ENCODE data around the gene COBLL1.

The COBLL1 gene

DNA sequence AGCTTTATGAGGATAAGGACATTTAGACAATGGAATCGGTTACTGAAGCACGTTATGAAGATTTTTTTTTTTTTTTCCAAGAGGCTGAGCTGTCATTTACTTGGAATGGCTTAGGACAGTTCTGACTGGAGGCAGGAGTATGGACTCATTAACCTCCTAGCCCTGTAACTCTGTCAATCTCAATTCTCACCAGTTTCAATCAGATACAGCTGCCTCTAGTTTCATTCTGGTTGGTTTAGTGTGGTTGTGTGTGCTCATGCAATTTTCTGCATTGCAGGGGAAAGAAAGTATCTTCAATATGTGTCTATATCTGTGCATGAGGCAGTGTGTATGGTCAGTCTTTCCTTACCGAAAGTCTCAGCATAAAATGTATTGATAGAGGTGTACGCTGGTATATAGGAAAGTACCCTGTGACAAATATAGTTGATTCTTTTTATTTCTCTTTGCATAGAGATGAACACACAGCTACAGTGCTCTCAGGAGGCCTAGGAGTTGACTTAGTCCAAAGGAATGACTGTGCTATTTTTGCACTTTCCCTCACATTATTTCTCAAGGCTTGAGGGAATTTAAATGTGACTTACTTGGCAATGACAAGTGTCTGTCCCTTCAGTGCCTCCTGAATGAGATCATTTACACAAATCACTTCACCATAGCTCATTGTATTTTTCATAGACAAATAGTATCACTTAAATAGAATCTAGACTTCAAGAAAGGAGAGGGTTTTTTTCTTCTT, 169.8 kb downstream of the COBLL1 start:
- H3K79me2 ChIP-seq (ENCODE audit: insufficient read depth, low read length), result no peaks in the 10 kb centered on the region
- H4K20me1 ChIP-seq (ENCODE audit: insufficient read depth, low read length), result no peaks in the 10 kb centered on the region
- no peaks in the 10 kb centered on the region for H3K27me3 ChIP-seq (ENCODE audit: insufficient read depth, low read length, poor library complexity)
- H3K4me2 ChIP-seq (ENCODE audit: insufficient read depth, low read length), result no peak overlapping the region
- no peak for TF ChIP-seq CTCF (IDR thresholded peaks at IDR 0.05; ENCODE audit: borderline replicate concordance, extremely low read depth, low read length, poor library complexity, severe bottlenecking)
- TF ChIP-seq EZH2 (IDR thresholded peaks at IDR 0.05; ENCODE audit: borderline replicate concordance, low read depth, low read length, severe bottlenecking), result no peak
- H3K36me3 ChIP-seq (ENCODE audit: insufficient read depth, low read length), result no peaks in the 10 kb centered on the region
- H3K4me3 ChIP-seq (ENCODE audit: low read depth in 1 of 2, low read length in 2 of 2), result no peak overlapping the region
- no peak overlapping the region for H3K27ac ChIP-seq (ENCODE audit: low read length)
- no peak overlapping the region for H2AFZ ChIP-seq (ENCODE audit: low read depth, low read length)
- no peak overlapping the region for H3K9ac ChIP-seq (ENCODE audit: low read depth, low read length)
- H3K4me1 ChIP-seq (ENCODE audit: insufficient read depth, low read length), result no peaks in the 10 kb centered on the region
- H3K9me3 ChIP-seq (ENCODE audit: insufficient read depth, low read length, severe bottlenecking), result no peaks in the 10 kb centered on the region
- no peak for ATAC-seq (ENCODE audit: insufficient read depth, low read depth)
- DNase-seq, result no peak

DNA sequence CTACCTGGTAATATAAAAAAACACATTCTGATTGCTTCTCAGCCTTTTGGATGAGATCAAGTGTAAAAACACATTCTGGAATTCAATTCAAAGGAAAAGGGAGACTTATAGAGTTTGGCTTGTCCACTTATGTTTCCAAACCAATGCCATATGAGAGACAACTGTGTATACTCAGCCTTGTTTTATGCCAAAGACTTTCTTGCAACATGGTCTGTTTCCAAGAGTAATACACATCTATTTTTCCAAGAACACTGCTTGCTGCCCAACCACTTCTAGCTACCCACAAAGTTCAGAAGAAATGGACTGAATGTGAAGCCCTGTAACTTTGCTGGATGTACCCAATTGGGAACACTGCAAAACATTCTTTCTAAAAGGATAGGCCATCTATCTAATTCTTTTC, 172.3 kb downstream of the COBLL1 start:
- Histone ChIP-seq H4K20me1 (ENCODE audit: insufficient read depth, low read length) (no peaks in the 10 kb centered on the region), H3K79me2 (ENCODE audit: insufficient read depth, low read length) (no peaks in the 10 kb centered on the region), H3K4me2 (ENCODE audit: insufficient read depth, low read length) (no peak overlapping the region), H3K9ac (ENCODE audit: low read depth, low read length) (no peak overlapping the region), H3K27ac (ENCODE audit: low read length) (no peak overlapping the region), H2AFZ (ENCODE audit: low read depth, low read length) (no peak overlapping the region), H3K27me3 (ENCODE audit: insufficient read depth, low read length, poor library complexity) (no peaks in the 10 kb centered on the region), H3K36me3 (ENCODE audit: insufficient read depth, low read length) (no peaks in the 10 kb centered on the region), H3K4me1 (ENCODE audit: insufficient read depth, low read length) (no peaks in the 10 kb centered on the region), H3K9me3 (ENCODE audit: insufficient read depth, low read length, severe bottlenecking) (no peaks in the 10 kb centered on the region), H3K4me3 (ENCODE audit: low read depth in 1 of 2, low read length in 2 of 2) (no peak overlapping the region)
- no peak for DNase-seq
- TF ChIP-seq EZH2 (IDR thresholded peaks at IDR 0.05; ENCODE audit: borderline replicate concordance, low read depth, low read length, severe bottlenecking) (no peak), CTCF (IDR thresholded peaks at IDR 0.05; ENCODE audit: borderline replicate concordance, extremely low read depth, low read length, poor library complexity, severe bottlenecking) (no peak)
- ATAC-seq (ENCODE audit: insufficient read depth, low read depth), result no peak

DNA sequence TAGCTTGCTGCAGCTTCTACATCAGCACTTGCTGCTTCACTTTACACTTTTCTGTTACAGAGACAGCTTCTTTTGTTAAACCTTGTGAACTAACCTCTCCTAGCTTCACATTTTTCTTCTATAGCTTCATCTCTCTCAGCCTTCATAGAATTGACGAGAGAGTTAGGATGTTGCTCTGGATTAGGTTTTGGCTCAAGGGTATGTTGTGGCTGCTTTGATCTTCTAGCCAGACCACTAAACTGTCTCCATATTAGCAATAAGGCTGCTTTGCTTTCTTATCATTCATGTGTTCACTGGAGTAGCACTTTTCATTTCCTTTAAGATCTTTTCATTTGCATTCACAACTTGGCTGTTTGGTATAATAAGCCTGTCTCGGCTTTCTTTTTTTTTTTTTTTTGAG, 174.1 kb downstream of the COBLL1 start:
- no peak for TF ChIP-seq EZH2 (IDR thresholded peaks at IDR 0.05; ENCODE audit: borderline replicate concordance, low read depth, low read length, severe bottlenecking)
- no peak for TF ChIP-seq CTCF (IDR thresholded peaks at IDR 0.05; ENCODE audit: borderline replicate concordance, extremely low read depth, low read length, poor library complexity, severe bottlenecking)
- ATAC-seq (ENCODE audit: insufficient read depth, low read depth), result no peak
- H3K9ac ChIP-seq (ENCODE audit: low read depth, low read length), result no peak overlapping the region
- no peak overlapping the region for H3K27ac ChIP-seq (ENCODE audit: low read length)
- no peak overlapping the region for H3K4me3 ChIP-seq (ENCODE audit: low read depth in 1 of 2, low read length in 2 of 2)
- H3K4me1 ChIP-seq (ENCODE audit: insufficient read depth, low read length), result no peaks in the 10 kb centered on the region
- no peak overlapping the region for H2AFZ ChIP-seq (ENCODE audit: low read depth, low read length)
- DNase-seq, result no peak
- H3K36me3 ChIP-seq (ENCODE audit: insufficient read depth, low read length), result no peaks in the 10 kb centered on the region
- H3K9me3 ChIP-seq (ENCODE audit: insufficient read depth, low read length, severe bottlenecking), result no peaks in the 10 kb centered on the region
- no peaks in the 10 kb centered on the region for H4K20me1 ChIP-seq (ENCODE audit: insufficient read depth, low read length)
- no peaks in the 10 kb centered on the region for H3K79me2 ChIP-seq (ENCODE audit: insufficient read depth, low read length)
- H3K4me2 ChIP-seq (ENCODE audit: insufficient read depth, low read length), result no peak overlapping the region
- no peaks in the 10 kb centered on the region for H3K27me3 ChIP-seq (ENCODE audit: insufficient read depth, low read length, poor library complexity)

All from DND-41 (cell line).